Lower lobe of right lung (tissue), 2 donors: ENCODE data around the gene CYBA. TPM values are rescaled to one million over a fixed set of nuclear protein-coding genes. Genes with fewer than 3 reads are reported as not detected.

ENCODE experiments used
- ATAC-seq, 2 donors: fragments of 200-7000 bp; cut with Tn5 transposase; one replicate each; pipeline ENCODE4 v1.9.1; 2020 to 2022; ENCODE audit warnings: mild to moderate bottlenecking in 2 of 2, moderate library complexity in 2 of 2
- DNase-seq: peaks from one replicate; pipeline ENCODE4 v3.0.0-alpha.2; 2020
- H3K27ac ChIP-seq: fragments of 200-600 bp; one replicate; pipeline ENCODE4 v1.8.0; 2022
- H3K27me3 ChIP-seq: fragments of 200-600 bp; one replicate; pipeline ENCODE4 v1.8.0; 2022; ENCODE audit warnings: low read depth
- H3K36me3 ChIP-seq: fragments of 200-600 bp; one replicate; pipeline ENCODE4 v1.8.0; 2022; ENCODE audit warnings: mild to moderate bottlenecking
- H3K4me1 ChIP-seq: fragments of 200-600 bp; one replicate; pipeline ENCODE4 v1.8.0; 2022
- H3K4me3 ChIP-seq: fragments of 200-600 bp; one replicate; pipeline ENCODE4 v1.8.0; 2022; ENCODE audit warnings: mild to moderate bottlenecking
- H3K9me3 ChIP-seq: fragments of 200-600 bp; one replicate; pipeline ENCODE4 v1.8.0; 2022
- CTCF ChIP-seq: fragments of 200-600 bp; IDR thresholded peaks from one replicate; pipeline ENCODE4 v1.8.0; 2022; ENCODE audit warnings: antibody characterized with exemption, mild to moderate bottlenecking
- intact Hi-C: fragments of 100-400 bp; cut with DNase I; formaldehyde crosslinking; loops from one replicate; pipeline ENCODE4 v1.11.0; 2022
- long read RNA-seq: library from polyadenylated mRNA; unstranded; transcript quantifications from one replicate; pipeline ENCODE4 v2.0.0, GENCODE V29; 2021
- total RNA-seq: library from RNA; stranded (reverse); fragmentation: NEBNext Ultra II Directional; extraction: Animal tissue kit (Norgen Biotek cat#: 25700); gene quantifications from one replicate; pipeline ENCODE4 v1.2.1, GENCODE V29; 2021
- donor health status: DM: no; HTN: yes; CAD: no; lungs with severe emphysema.

The CYBA gene
- total RNA-seq: 371 TPM
- long read RNA-seq, transcript CYBA-201 (6 exons, 797 nt): major isoform, 301 of 360 reads
- long read RNA-seq, partial matches to known transcripts: 26 of 360 reads
- long read RNA-seq, other reads (novel, unspliced or antisense): 33 of 360 reads

- intact Hi-C loops: no loop called here
- no peak for TF ChIP-seq CTCF
- Histone ChIP-seq H3K4me1 (peaks cover 29% of the 10 kb centered on the region), H3K9me3 (no peaks in the 10 kb centered on the region), H3K27me3 (no peaks in the 10 kb centered on the region), H3K4me3 (peak within 1 kb of the TSS; percentile 91), H3K36me3 (peaks cover 37% of the 10 kb centered on the region), H3K27ac (peak within 1 kb of the TSS; percentile 90)
- ATAC-seq (peak; percentile 89 to 93), DNase-seq (peak; percentile 90)
These were observed at the start of gene CYBA for GRCh38 chr16:88650749-88651275. TSS of gene CYBA (minus strand) at chr16:88651053. CDS start at chr16:88651013, 40 bp downstream.

- Histone ChIP-seq H3K4me3 (peak overlapping the region; percentile 100), H3K4me1 (peaks cover 69% of the 10 kb centered on the region), H3K27ac (peak overlapping the region; percentile 89), H3K27me3 (no peaks in the 10 kb centered on the region), H3K9me3 (no peaks in the 10 kb centered on the region), H3K36me3 (peaks cover 57% of the 10 kb centered on the region)
- ATAC-seq (no peak), DNase-seq (no peak)
- no peak for TF ChIP-seq CTCF
- intact Hi-C loops: no loop called here
These were observed 49.4 kb upstream of the CYBA start for GRCh38 chr16:88700322-88700635.

DNA sequence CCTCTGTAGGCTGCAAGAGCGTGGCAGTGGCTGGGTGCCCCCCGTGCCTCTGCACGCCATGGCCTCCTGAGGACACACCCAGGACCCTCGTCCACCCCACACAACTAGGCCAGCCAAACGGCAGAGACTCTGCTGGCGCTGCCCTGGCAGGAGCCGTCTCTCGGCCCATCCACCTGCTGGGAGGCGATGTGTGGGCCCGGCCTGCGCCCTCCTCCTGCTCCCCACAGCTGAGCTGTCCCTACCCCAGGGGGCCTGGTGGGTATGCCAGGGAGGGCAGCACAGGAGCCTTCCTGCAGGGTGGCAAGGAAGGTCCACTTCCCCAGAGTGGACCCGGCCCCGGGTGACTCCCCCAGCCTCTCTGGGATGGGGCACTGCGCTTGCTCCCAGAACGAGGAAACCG is 48.3 kb upstream of the CYBA start:
- TF ChIP-seq CTCF: no peak
- intact Hi-C loops: no loop called here
- H3K4me3 ChIP-seq: no peak overlapping the region
- H3K27me3 ChIP-seq: no peaks in the 10 kb centered on the region
- H3K9me3 ChIP-seq: no peaks in the 10 kb centered on the region
- peaks cover 58% of the 10 kb centered on the region for H3K4me1 ChIP-seq
- no peak for DNase-seq
- H3K27ac ChIP-seq: peak overlapping the region; percentile 89
- H3K36me3 ChIP-seq: peaks cover 57% of the 10 kb centered on the region
- ATAC-seq: no peak

DNA sequence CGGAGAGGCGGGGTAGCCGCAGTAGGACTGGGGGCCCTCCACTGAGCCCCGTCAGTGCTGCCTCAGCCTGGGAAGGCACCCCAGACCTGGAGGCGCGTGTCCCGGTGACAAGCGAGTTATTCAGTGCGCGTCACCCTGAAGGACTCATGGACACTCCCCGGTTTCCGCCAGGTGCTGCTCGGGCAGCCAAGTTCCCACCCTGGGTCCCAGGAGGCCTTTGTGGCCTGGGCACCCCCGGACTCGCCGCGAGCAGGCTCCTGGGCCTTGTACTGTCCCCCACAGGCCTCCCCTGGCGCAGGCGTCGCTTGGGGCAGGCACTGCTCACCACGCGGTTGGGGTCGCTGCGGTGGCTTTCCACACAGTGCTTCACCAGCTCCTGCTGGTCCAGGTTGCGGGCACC is 47.8 kb upstream of the CYBA start:
- H3K27me3 ChIP-seq: no peaks in the 10 kb centered on the region
- peaks cover 57% of the 10 kb centered on the region for H3K36me3 ChIP-seq
- no peaks in the 10 kb centered on the region for H3K9me3 ChIP-seq
- H3K4me3 ChIP-seq: no peak overlapping the region
- TF ChIP-seq CTCF: no peak
- peak overlapping the region; percentile 89 for H3K27ac ChIP-seq
- H3K4me1 ChIP-seq: peaks cover 52% of the 10 kb centered on the region
- ATAC-seq (no peak), DNase-seq (no peak)
- intact Hi-C loops: no loop called here

- Histone ChIP-seq H3K9me3 (no peaks in the 10 kb centered on the region), H3K4me1 (peaks cover 46% of the 10 kb centered on the region), H3K27me3 (no peaks in the 10 kb centered on the region), H3K36me3 (peaks cover 57% of the 10 kb centered on the region), H3K4me3 (no peak overlapping the region), H3K27ac (no peak overlapping the region)
- DNase-seq (no peak), ATAC-seq (no peak)
- intact Hi-C loops: no loop called here
- peak; percentile 23 for TF ChIP-seq CTCF
These were observed 47.2 kb upstream of the CYBA start for GRCh38 chr16:88697831-88698615.
